ENCODE results near the gene ANTXR2.

- TF ChIP-seq POLR2A (IDR thresholded peaks at IDR 0.05; ENCODE audit: low read depth, low read length) (no peak), POLR2AphosphoS5 (IDR thresholded peaks at IDR 0.05; ENCODE audit: low read depth, low read length) (no peak), TAF1 (IDR thresholded peaks at IDR 0.05; ENCODE audit: borderline replicate concordance, low read depth, low read length) (no peak)
These were observed 152.7 kb downstream of the ANTXR2 start for GRCh38 chr4:79920163-79920853.

Data from GM12892 (cell line).